A673 (cell line): ENCODE measurements around the gene NEDD4L.

Source experiments
- CTCF ChIP-seq: fragments of 300-800, 200-600 bp; sonication (generic); conservative IDR thresholded peaks from 2 replicates; pipeline ENCODE4 v1.5.1; 2017; ENCODE audit warnings: low read depth, mild to moderate bottlenecking, antibody characterized with exemption, low read length, moderate library complexity, mixed read lengths
- EZH2 ChIP-seq: fragments of 200-600 bp; sonication (generic); IDR thresholded peaks from 2 replicates; pipeline ENCODE4 v1.6.1; 2017; ENCODE audit warnings: borderline replicate concordance, low read depth, mild to moderate bottlenecking, mixed read lengths, antibody characterized with exemption, low read length; ENCODE audit not compliant: poor library complexity, severe bottlenecking

GRCh38 chr18:58051765-58052460, 7.9 kb downstream of the NEDD4L start:
- TF ChIP-seq CTCF (peak; percentile 57), EZH2 (no peak)
